ENCODE measurements around the gene HSPB2. TPM values are rescaled to one million over a fixed set of nuclear protein-coding genes. Genes with fewer than 3 reads are reported as not detected.

HSPB2 gene
- total RNA-seq, 1 experiment from 2014 or later, result not detected

DNA sequence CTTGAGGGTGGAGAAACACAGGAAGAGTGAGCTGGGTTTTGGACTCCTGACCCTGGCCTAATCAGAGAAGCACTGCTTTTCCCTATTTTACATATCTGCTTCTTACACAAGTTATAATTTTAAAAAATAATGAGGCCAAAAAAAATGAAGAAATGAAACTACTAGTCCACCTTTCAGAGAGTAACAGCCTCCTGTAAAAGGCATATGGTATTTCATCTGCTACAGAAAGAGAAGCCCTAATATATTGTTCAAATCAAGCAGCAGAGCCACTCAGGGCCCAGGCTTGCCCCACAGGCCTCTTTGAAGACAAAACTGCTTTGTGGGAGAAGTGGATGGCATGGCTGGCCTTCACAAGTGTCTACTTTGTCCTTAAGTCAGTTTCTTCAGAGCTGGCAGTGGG is 34.6 kb downstream of the HSPB2 start:
- BruUV-seq (replicated peaks), result no TSS peak
- POLR2A ChIA-PET, result no interaction called here

More for the DNA sequence above, 34.6 kb downstream of the HSPB2 start:
- H4K20me1 ChIP-seq (ENCODE audit: insufficient read depth), result no peaks in the 10 kb centered on the region
- H3K27ac ChIP-seq (ENCODE audit: low read depth, low read length), result no peak overlapping the region
- no peak overlapping the region for H3K9ac ChIP-seq (ENCODE audit: low read length)
- H3K9me2 ChIP-seq (ENCODE audit: insufficient read depth), result no peaks in the 10 kb centered on the region
- H3K4me3 ChIP-seq (replicated peaks in 1 of 2; ENCODE audit: low read depth in 1 of 2, low read length in 2 of 2), result no peak overlapping the region
- no peaks in the 10 kb centered on the region for H3K4me1 ChIP-seq (ENCODE audit: control insufficient read depth in 1 of 2, insufficient read depth in 2 of 2, low read length in 2 of 2)
- CTCF ChIA-PET, result no interaction called here
- RAD21 ChIA-PET (ENCODE audit: low non-redundant PET in 1 of 2, low total read pairs in 2 of 2, uncharacterized antibody in 2 of 2, unreplicated experiment in 2 of 2), result interaction anchor here in 1 of 2 experiments (0.7 kb wide), 1 partner anchor 16 kb away, joined by 3 read pairs; no protein-coding TSS in a partner anchor
- ATAC-seq (no peak), DNase-seq (ENCODE audit: low read depth, low spot score) (no peak)
- no peak overlapping the region for H2AFZ ChIP-seq (ENCODE audit: low read depth, low read length, poor library complexity, severe bottlenecking)
- no peak overlapping the region for H3K4me2 ChIP-seq (ENCODE audit: low read length)
- no peaks in the 10 kb centered on the region; a peak in 1 of 4 replicates for H3K9me3 ChIP-seq (ENCODE audit: control insufficient read depth in 1 of 2, insufficient read depth in 1 of 2, low read depth in 1 of 2, low read length in 2 of 2)
- intact Hi-C loops (cut with micrococcal nuclease), result no loop called here
- H3K36me3 ChIP-seq (ENCODE audit: control insufficient read depth in 1 of 2, insufficient read depth in 2 of 2, low read length in 2 of 2), result no peaks in the 10 kb centered on the region
- TF ChIP-seq ZFX (IDR thresholded peaks at IDR 0.05) (no peak), FOSL1 (IDR thresholded peaks at IDR 0.05; ENCODE audit: low read depth) (no peak), YY1 (IDR thresholded peaks at IDR 0.05; ENCODE audit: extremely low read depth, insufficient replicate concordance, low read depth, low read length) (no peak), JUND (IDR thresholded peaks at IDR 0.05) (no peak), EGR1 (IDR thresholded peaks at IDR 0.05; ENCODE audit: low read depth) (no peak), EZH2 (IDR thresholded peaks at IDR 0.05) (no peak), ELF1 (IDR thresholded peaks at IDR 0.05; ENCODE audit: borderline replicate concordance, low read depth) (no peak), RAD21 (IDR thresholded peaks at IDR 0.05; ENCODE audit: low read depth) (no peak), EZH2phosphoT487 (IDR thresholded peaks at IDR 0.05; ENCODE audit: borderline replicate concordance) (no peak), SRF (IDR thresholded peaks at IDR 0.05; ENCODE audit: low read depth) (no peak), TCF7L2 (IDR thresholded peaks at IDR 0.05; ENCODE audit: borderline replicate concordance, extremely low read depth, insufficient read depth, insufficient read length) (no peak), SP1 (IDR thresholded peaks at IDR 0.05; ENCODE audit: low read depth) (no peak), CBX3 (IDR thresholded peaks at IDR 0.05; ENCODE audit: low read depth) (no peak)
- TF ChIP-seq, protein P1, sequence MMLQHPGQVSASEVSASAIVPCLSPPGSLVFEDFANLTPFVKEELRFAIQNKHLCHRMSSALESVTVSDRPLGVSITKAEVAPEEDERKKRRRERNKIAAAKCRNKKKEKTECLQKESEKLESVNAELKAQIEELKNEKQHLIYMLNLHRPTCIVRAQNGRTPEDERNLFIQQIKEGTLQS (IDR thresholded peaks at IDR 0.05), result no peak
- TF ChIP-seq, protein P2, sequence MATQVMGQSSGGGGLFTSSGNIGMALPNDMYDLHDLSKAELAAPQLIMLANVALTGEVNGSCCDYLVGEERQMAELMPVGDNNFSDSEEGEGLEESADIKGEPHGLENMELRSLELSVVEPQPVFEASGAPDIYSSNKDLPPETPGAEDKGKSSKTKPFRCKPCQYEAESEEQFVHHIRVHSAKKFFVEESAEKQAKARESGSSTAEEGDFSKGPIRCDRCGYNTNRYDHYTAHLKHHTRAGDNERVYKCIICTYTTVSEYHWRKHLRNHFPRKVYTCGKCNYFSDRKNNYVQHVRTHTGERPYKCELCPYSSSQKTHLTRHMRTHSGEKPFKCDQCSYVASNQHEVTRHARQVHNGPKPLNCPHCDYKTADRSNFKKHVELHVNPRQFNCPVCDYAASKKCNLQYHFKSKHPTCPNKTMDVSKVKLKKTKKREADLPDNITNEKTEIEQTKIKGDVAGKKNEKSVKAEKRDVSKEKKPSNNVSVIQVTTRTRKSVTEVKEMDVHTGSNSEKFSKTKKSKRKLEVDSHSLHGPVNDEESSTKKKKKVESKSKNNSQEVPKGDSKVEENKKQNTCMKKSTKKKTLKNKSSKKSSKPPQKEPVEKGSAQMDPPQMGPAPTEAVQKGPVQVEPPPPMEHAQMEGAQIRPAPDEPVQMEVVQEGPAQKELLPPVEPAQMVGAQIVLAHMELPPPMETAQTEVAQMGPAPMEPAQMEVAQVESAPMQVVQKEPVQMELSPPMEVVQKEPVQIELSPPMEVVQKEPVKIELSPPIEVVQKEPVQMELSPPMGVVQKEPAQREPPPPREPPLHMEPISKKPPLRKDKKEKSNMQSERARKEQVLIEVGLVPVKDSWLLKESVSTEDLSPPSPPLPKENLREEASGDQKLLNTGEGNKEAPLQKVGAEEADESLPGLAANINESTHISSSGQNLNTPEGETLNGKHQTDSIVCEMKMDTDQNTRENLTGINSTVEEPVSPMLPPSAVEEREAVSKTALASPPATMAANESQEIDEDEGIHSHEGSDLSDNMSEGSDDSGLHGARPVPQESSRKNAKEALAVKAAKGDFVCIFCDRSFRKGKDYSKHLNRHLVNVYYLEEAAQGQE (IDR thresholded peaks at IDR 0.05; ENCODE audit: low read depth), result no peak
- TF ChIP-seq, protein P3, sequence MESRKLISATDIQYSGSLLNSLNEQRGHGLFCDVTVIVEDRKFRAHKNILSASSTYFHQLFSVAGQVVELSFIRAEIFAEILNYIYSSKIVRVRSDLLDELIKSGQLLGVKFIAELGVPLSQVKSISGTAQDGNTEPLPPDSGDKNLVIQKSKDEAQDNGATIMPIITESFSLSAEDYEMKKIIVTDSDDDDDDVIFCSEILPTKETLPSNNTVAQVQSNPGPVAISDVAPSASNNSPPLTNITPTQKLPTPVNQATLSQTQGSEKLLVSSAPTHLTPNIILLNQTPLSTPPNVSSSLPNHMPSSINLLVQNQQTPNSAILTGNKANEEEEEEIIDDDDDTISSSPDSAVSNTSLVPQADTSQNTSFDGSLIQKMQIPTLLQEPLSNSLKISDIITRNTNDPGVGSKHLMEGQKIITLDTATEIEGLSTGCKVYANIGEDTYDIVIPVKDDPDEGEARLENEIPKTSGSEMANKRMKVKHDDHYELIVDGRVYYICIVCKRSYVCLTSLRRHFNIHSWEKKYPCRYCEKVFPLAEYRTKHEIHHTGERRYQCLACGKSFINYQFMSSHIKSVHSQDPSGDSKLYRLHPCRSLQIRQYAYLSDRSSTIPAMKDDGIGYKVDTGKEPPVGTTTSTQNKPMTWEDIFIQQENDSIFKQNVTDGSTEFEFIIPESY (IDR thresholded peaks at IDR 0.05; ENCODE audit: extremely low read depth, insufficient replicate concordance, low read length), result no peak
- TF ChIP-seq, protein P4, sequence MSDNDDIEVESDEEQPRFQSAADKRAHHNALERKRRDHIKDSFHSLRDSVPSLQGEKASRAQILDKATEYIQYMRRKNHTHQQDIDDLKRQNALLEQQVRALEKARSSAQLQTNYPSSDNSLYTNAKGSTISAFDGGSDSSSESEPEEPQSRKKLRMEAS (IDR thresholded peaks at IDR 0.05), result no peak
- no peaks in the 10 kb centered on the region for H3K27me3 ChIP-seq (ENCODE audit: insufficient read depth, low read length)
- H3K79me2 ChIP-seq (ENCODE audit: insufficient read depth, low read length), result no peaks in the 10 kb centered on the region
